H1 (cell line): ENCODE data around the gene POTEI. TPM values are rescaled to one million over a fixed set of nuclear protein-coding genes. Genes with fewer than 3 reads are reported as not detected.
"Not testable (repeated sequence)": the region's sequence is repeated elsewhere in the genome, so short reads cannot be mapped to it uniquely, and the experiment has no call there.

Experiments
- CTCF ChIA-PET: fragments of 300-600 bp; sonication (Branson Sonifier 250); formaldehyde crosslinking; loops from one replicate; lab custom pipeline; 2021; ENCODE audit not compliant: partially characterized antibody; lab: Charles Lee
- POLR2A ChIA-PET: fragments of 300-600 bp; sonication (Branson Sonifier 250); formaldehyde crosslinking; loops from one replicate; lab custom pipeline; 2021; ENCODE audit warnings: inconsistent platforms; ENCODE audit not compliant: partially characterized antibody; lab: Charles Lee
- DNase-seq, 2 experiments: peaks; one replicate each; pipeline versions ENCODE4 v3.0.0 to v3.0.0-alpha.2; 2010 to 2022; ENCODE audit warnings: low spot score in 2 of 2, low read depth in 1 of 2, mixed read lengths in 1 of 2
- FAIRE-seq: peaks from 2 replicates; lab custom pipeline; 2011; peaks lifted over from hg19 to GRCh38; lab: Jason Lieb, UNC
- H2AFZ ChIP-seq: 2 replicates; pipeline ENCODE4 v1.8.1; 2012; ENCODE audit warnings: low read length, inconsistent platforms
- H2AK5ac ChIP-seq: 2 replicates; pipeline ENCODE4 v1.6.1; 2013; ENCODE audit warnings: low read depth, low read length
- H2BK120ac ChIP-seq: replicated peaks from 2 replicates; pipeline ENCODE3; 2013; ENCODE audit warnings: low read depth, low read length, inconsistent platforms
- H2BK12ac ChIP-seq: 2 replicates; pipeline ENCODE4 v1.6.1; 2013; ENCODE audit warnings: low read depth, low read length
- H2BK15ac ChIP-seq: 2 replicates; pipeline ENCODE4 v1.6.1; 2013; ENCODE audit warnings: low read length
- H2BK20ac ChIP-seq: 2 replicates; pipeline ENCODE4 v1.6.1; 2013; ENCODE audit warnings: low read length
- H2BK5ac ChIP-seq: 2 replicates; pipeline ENCODE4 v1.6.1; 2013; ENCODE audit warnings: low read depth, low read length
- H3K14ac ChIP-seq: 2 replicates; pipeline ENCODE4 v1.6.1; 2013; ENCODE audit warnings: inconsistent platforms; ENCODE audit not compliant: insufficient read length
- H3K18ac ChIP-seq: 2 replicates; pipeline ENCODE4 v1.6.1; 2013; ENCODE audit warnings: low read length; ENCODE audit errors: extremely low read depth
- H3K23ac ChIP-seq: 2 replicates; pipeline ENCODE4 v1.6.1; 2013; ENCODE audit warnings: inconsistent platforms; ENCODE audit not compliant: insufficient read length
- H3K23me2 ChIP-seq: 2 replicates; pipeline ENCODE4 v1.6.1; 2013; ENCODE audit warnings: low read depth, low read length
- H3K27ac ChIP-seq: 2 replicates; pipeline ENCODE4 v1.6.1; 2011; ENCODE audit warnings: low read depth, low read length, inconsistent platforms
- H3K27me3 ChIP-seq, 4 experiments: replicated peaks in 1 of 4; 1 replicate in 1 of 4; 2 replicates in 3 of 4; pipeline versions ENCODE4 v1.6.1 to v1.8.1; 2011 to 2013; ENCODE audit warnings: low read length in 3 of 4, mild to moderate bottlenecking in 3 of 4, inconsistent platforms in 2 of 4, mixed read lengths in 2 of 4, moderate library complexity in 1 of 4; ENCODE audit not compliant: control insufficient read depth in 3 of 4, insufficient read depth in 3 of 4; ENCODE audit errors: extremely low read depth in 1 of 4
- H3K36me3 ChIP-seq, 4 experiments: 2 replicates each; pipeline versions ENCODE4 v1.6.1 to v1.8.1; 2011 to 2013; ENCODE audit warnings: mild to moderate bottlenecking in 4 of 4, low read length in 3 of 4, moderate library complexity in 2 of 4, control low read depth in 1 of 4, inconsistent platforms in 1 of 4; ENCODE audit not compliant: insufficient read depth in 4 of 4, control insufficient read depth in 2 of 4
- H3K4ac ChIP-seq: replicated peaks from 2 replicates; pipeline ENCODE3; 2013; ENCODE audit warnings: low read length, low read depth, mixed read lengths, inconsistent platforms; ENCODE audit not compliant: insufficient read length
- H3K4me1 ChIP-seq, 4 experiments: replicated peaks in 1 of 4; 1 replicate in 1 of 4; 2 replicates in 3 of 4; pipeline versions ENCODE4 v1.6.1 to v1.8.1; 2011 to 2013; ENCODE audit warnings: low read length in 3 of 4, inconsistent platforms in 2 of 4, mixed read lengths in 1 of 4; ENCODE audit not compliant: insufficient read depth in 4 of 4, control insufficient read depth in 3 of 4
- H3K4me2 ChIP-seq, 2 experiments: 2 replicates each; pipeline versions ENCODE4 v1.6.1 to v1.8.1; 2011 to 2013; ENCODE audit warnings: low read depth in 2 of 2, low read length in 2 of 2, control low read depth in 1 of 2, inconsistent platforms in 1 of 2, mild to moderate bottlenecking in 1 of 2; ENCODE audit not compliant: insufficient read depth in 1 of 2
- H3K4me3 ChIP-seq, 4 experiments: fragments of 200-600, 300-600 bp in 1 of 4; sonication (generic), shearing (Covaris generic), sonication (Bioruptor Twin) in 1 of 4; 2 replicates each; pipeline versions ENCODE4 v1.5.1 to v1.8.1; 2011 to 2016; ENCODE audit warnings: low read length in 4 of 4, low read depth in 3 of 4, control low read depth in 2 of 4, inconsistent platforms in 2 of 4, mild to moderate bottlenecking in 2 of 4, mixed read lengths in 1 of 4, moderate library complexity in 1 of 4; ENCODE audit not compliant: insufficient read depth in 2 of 4; ENCODE audit errors: extremely low read depth in 1 of 4
- H3K56ac ChIP-seq: replicated peaks from 2 replicates; pipeline ENCODE3; 2013; ENCODE audit warnings: low read depth, mild to moderate bottlenecking, mixed read lengths, low read length, inconsistent platforms; ENCODE audit not compliant: insufficient read length
- H3K79me1 ChIP-seq: 2 replicates; pipeline ENCODE4 v1.6.1; 2013; ENCODE audit warnings: low read depth, low read length, control low read depth
- H3K79me2 ChIP-seq, 2 experiments: 2 replicates each; pipeline versions ENCODE4 v1.6.1 to v1.8.1; 2012 to 2013; ENCODE audit warnings: low read length in 2 of 2, mild to moderate bottlenecking in 2 of 2, inconsistent platforms in 1 of 2; ENCODE audit not compliant: insufficient read depth in 2 of 2, control insufficient read depth in 1 of 2
- H3K9ac ChIP-seq, 4 experiments: replicated peaks in 1 of 4; 1 replicate in 1 of 4; 2 replicates in 3 of 4; pipeline versions ENCODE4 v1.6.1 to v1.8.1; 2011 to 2013; ENCODE audit warnings: low read depth in 3 of 4, low read length in 3 of 4, control low read depth in 2 of 4, mild to moderate bottlenecking in 2 of 4, moderate library complexity in 2 of 4, inconsistent platforms in 1 of 4; ENCODE audit errors: extremely low read depth in 1 of 4
- H3K9me3 ChIP-seq, 2 experiments: 2 replicates each; pipeline versions ENCODE4 v1.6.1 to v1.8.1; 2012 to 2013; ENCODE audit warnings: mild to moderate bottlenecking in 2 of 2, moderate library complexity in 2 of 2, control low read depth in 1 of 2, inconsistent platforms in 1 of 2, low read depth in 1 of 2, low read length in 1 of 2, mixed read lengths in 1 of 2; ENCODE audit not compliant: insufficient read depth in 2 of 2
- H4K20me1 ChIP-seq, 2 experiments: replicated peaks in 1 of 2; 2 replicates each; pipeline versions ENCODE3 to v1.8.1; 2011 to 2013; ENCODE audit warnings: inconsistent platforms in 2 of 2, low read length in 2 of 2, mild to moderate bottlenecking in 1 of 2; ENCODE audit not compliant: insufficient read depth in 2 of 2, control insufficient read depth in 1 of 2
- H4K5ac ChIP-seq: 2 replicates; pipeline ENCODE4 v1.6.1; 2013; ENCODE audit warnings: low read length, low read depth, mixed read lengths, inconsistent platforms; ENCODE audit not compliant: insufficient read length
- H4K8ac ChIP-seq: 2 replicates; pipeline ENCODE4 v1.8.0; 2013; ENCODE audit warnings: mild to moderate bottlenecking, moderate library complexity, low read length, inconsistent platforms; ENCODE audit not compliant: insufficient read depth; ENCODE audit errors: extremely low read depth
- H4K91ac ChIP-seq: replicated peaks from 2 replicates; pipeline ENCODE3; 2013; ENCODE audit warnings: low read length, mixed read lengths, inconsistent platforms; ENCODE audit not compliant: insufficient read length
- RAD21 ChIP-seq, 2 experiments: IDR thresholded peaks in 1 of 2; conservative IDR thresholded peaks in 1 of 2; 2 replicates each; pipeline ENCODE4 v1.6.1; 2011; ENCODE audit warnings: low read depth in 2 of 2, low read length in 2 of 2, improper control_type of control experiment in 1 of 2, inconsistent platforms in 1 of 2, mild to moderate bottlenecking in 1 of 2, moderate library complexity in 1 of 2
- WGBS, 2 experiments: shearing (Covaris generic) in 1 of 2; methylation state at CpG; one replicate each; pipeline versions ENCODE4 v1.1.6 to v1.1.7; 2013 to 2015; ENCODE audit warnings: low lambda C conversion rate in 2 of 2, mixed read lengths in 2 of 2, inconsistent platforms in 1 of 2, low coverage in 1 of 2, missing lambda C conversion rate in 1 of 2; ENCODE audit not compliant: insufficient replicate concordance in 2 of 2, insufficient coverage in 1 of 2, insufficient read length in 1 of 2; ENCODE audit errors: extremely low coverage in 1 of 2, missing lambda C conversion rate in 1 of 2; 5-methylcytosine and 5-hydroxymethylcytosine counted together
- polyA plus RNA-seq, 7 experiments: library from polyadenylated mRNA; depleted of rRNA in 3 of 7; stranded (reverse) in 5 of 7; unstranded in 2 of 7; fragments of >200 nt in 5 of 7; fragments of 200-250 nt in 2 of 7; gene quantifications; 1 replicate in 5 of 7; 2 replicates in 1 of 7; 4 replicates in 1 of 7; pipeline versions ENCODE4 v1.2.1 to v1.2.3, GENCODE V29; 2011 to 2013; ENCODE audit warnings: missing spikeins in 2 of 7, mixed read lengths in 2 of 7
- small RNA-seq: library from polyadenylated mRNA; stranded (forward); fragments of <200 nt; extraction: miRNeasy Mini kit (QIAGEN cat#:217004); gene quantifications from one replicate; pipeline ENCODE3, GENCODE V24; 2013; ENCODE audit not compliant: insufficient read depth
- total RNA-seq: library from RNA; stranded (reverse); fragmentation: NEBNext Ultra II Directional; extraction: Animal tissue kit (Norgen Biotek cat#: 25700); gene quantifications from 2 replicates; pipeline ENCODE4 v1.2.1, GENCODE V29; 2021

Gene POTEI
- total and polyA plus RNA-seq, 2 of the 8 experiments (the other 6 are each of a cell fraction or from before 2014, with no cell fraction given), result 0.20 TPM

DNA sequence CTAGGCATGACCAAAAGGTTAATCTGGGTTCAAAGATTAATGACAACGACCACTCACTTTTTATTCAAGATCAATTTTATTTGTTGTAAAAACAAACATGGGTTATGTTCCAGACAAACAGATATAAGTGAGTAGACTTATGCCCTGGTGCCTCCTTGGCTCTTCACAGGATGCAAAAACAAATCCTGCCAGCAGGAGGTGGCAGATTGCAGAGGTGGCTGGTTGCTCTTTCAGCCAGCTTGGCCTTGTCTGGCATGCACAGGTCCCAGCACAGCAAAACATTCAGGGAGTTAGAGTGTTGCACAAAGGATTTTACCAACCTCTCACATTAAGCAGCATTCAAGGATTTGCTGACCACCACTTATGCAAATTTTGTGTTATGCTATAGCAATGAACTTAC is 92.4 kb downstream of the POTEI start:
- H3K4me2 ChIP-seq, FAIRE-seq, H3K9me3 ChIP-seq, CTCF ChIA-PET, H3K9ac ChIP-seq, H3K79me1 ChIP-seq, H3K4me1 ChIP-seq, H3K23me2 ChIP-seq, H4K5ac ChIP-seq, H3K36me3 ChIP-seq, H3K27ac ChIP-seq, H4K8ac ChIP-seq, H2BK5ac ChIP-seq, H2AK5ac ChIP-seq, H4K20me1 ChIP-seq, H3K4me3 ChIP-seq, H2BK120ac ChIP-seq, H4K91ac ChIP-seq, H3K4ac ChIP-seq, H2AFZ ChIP-seq, H3K23ac ChIP-seq, H3K14ac ChIP-seq, H2BK12ac ChIP-seq, POLR2A ChIA-PET, H2BK15ac ChIP-seq, H2BK20ac ChIP-seq, H3K79me2 ChIP-seq, H3K27me3 ChIP-seq, H3K18ac ChIP-seq, H3K56ac ChIP-seq: not testable (repeated sequence)
- WGBS, 2 experiments, result no CpG with 5 or more reads among the region's 1 CpG
- peak in 1 of 2 experiments; percentile 61 for DNase-seq
- peak in 1 of 2 experiments; percentile 3; a peak in 1 of 4 replicates for TF ChIP-seq RAD21 (IDR thresholded peaks at IDR 0.05 in 1 of 2, conservative IDR thresholded peaks at IDR 0.05 in 1 of 2; ENCODE audit: low read depth in 2 of 2, low read length in 2 of 2)

Small RNAs within 50 kb of the gene (small RNA-seq; reads per million reads assigned to genes)
- gene RF00017 (not detected), gene RNU6-473P (not detected)

Other genes with a start within 250 kb of the POTEI start
- gene IMP4, start 166.4 kb downstream of the POTEI start, total RNA-seq, result 93.7 and 96.8 TPM in 2 replicates
- 194 and 247 TPM in 2 replicates for gene IMP4, start 166.4 kb downstream of the POTEI start, polyA plus RNA-seq (2011; rRNA removed)
- 13.1 and 14.7 TPM in 2 replicates for gene PTPN18, start 153.3 kb downstream of the POTEI start, total RNA-seq
- gene PTPN18, start 153.3 kb downstream of the POTEI start, polyA plus RNA-seq (2011; rRNA removed), result 13.2 and 15.6 TPM in 2 replicates
- gene CFC1B, start 11.9 kb upstream of the POTEI start, total RNA-seq, result not detected in 2 replicates
- gene CFC1B, start 11.9 kb upstream of the POTEI start, polyA plus RNA-seq (2011; rRNA removed), result 0.11 TPM in 1 of 2 replicates, not detected in the other
- 0.31 TPM in 1 of 2 replicates, not detected in the other for gene CFC1, start 90.2 kb upstream of the POTEI start, total RNA-seq
- 0.14 and 0.49 TPM in 2 replicates for gene CFC1, start 90.2 kb upstream of the POTEI start, polyA plus RNA-seq (2011; rRNA removed)
- gene POTEJ, start 102.1 kb upstream of the POTEI start, total RNA-seq, result not detected in 2 replicates
- gene POTEJ, start 102.1 kb upstream of the POTEI start, polyA plus RNA-seq (2011; rRNA removed), result 0.08 TPM in 1 of 2 replicates, not detected in the other
- not detected in 2 replicates for gene GPR148, start 219.7 kb upstream of the POTEI start, total RNA-seq
- gene GPR148, start 219.7 kb upstream of the POTEI start, polyA plus RNA-seq (2011; rRNA removed), result 0.05 TPM in 1 of 2 replicates, not detected in the other
- 0.19 and 0.55 TPM in 2 replicates for gene AMER3, start 246.2 kb upstream of the POTEI start, total RNA-seq
- 0.15 and 0.17 TPM in 2 replicates for gene AMER3, start 246.2 kb upstream of the POTEI start, polyA plus RNA-seq (2011; rRNA removed)